K562 (cell line): ENCODE measurements around the gene RNF224.

Source experiments
- BHLHE40 ChIP-seq: IDR thresholded peaks from 2 replicates; pipeline ENCODE4 v1.6.1; 2011; ENCODE audit warnings: low read length, improper control_type of control experiment
- FOXP1 ChIP-seq: sonication (generic); formaldehyde crosslinking; IDR thresholded peaks from 2 replicates; pipeline ENCODE4 v1.8.0; 2022; ENCODE audit warnings: mild to moderate bottlenecking, missing genetic modification reagents
- HNRNPLL ChIP-seq: fragments of 200-400 bp; formaldehyde crosslinking; IDR thresholded peaks from 2 replicates; pipeline ENCODE4 v1.6.1; 2017; ENCODE audit warnings: low read length, low read depth, mild to moderate bottlenecking; ENCODE audit not compliant: poor library complexity, severe bottlenecking
- PHF20 ChIP-seq: fragments of 450-650 bp; IDR thresholded peaks from 2 replicates; pipeline ENCODE4 v1.6.1; 2018; ENCODE audit not compliant: partially characterized antibody
- POLR2AphosphoS2 ChIP-seq: IDR thresholded peaks from 2 replicates; pipeline ENCODE4 v1.6.1; 2012; ENCODE audit warnings: low read length, improper control_type of control experiment
- SP1 ChIP-seq: sonication (generic); formaldehyde crosslinking; IDR thresholded peaks from 2 replicates; pipeline ENCODE4 v1.8.1; 2022; ENCODE audit warnings: mild to moderate bottlenecking, missing genetic modification reagents
- TAF1 ChIP-seq: IDR thresholded peaks from 2 replicates; pipeline ENCODE4 v1.6.1; 2011; ENCODE audit warnings: mild to moderate bottlenecking, low read length, moderate library complexity; ENCODE audit not compliant: insufficient read depth, control insufficient read depth, severe bottlenecking; ENCODE audit errors: extremely low read depth
- WHSC1 ChIP-seq: IDR thresholded peaks from one replicate; pipeline ENCODE4 v1.6.1; 2012; ENCODE audit warnings: low read length, control low read depth, inconsistent platforms
- TF ChIP-seq, protein P1 (sequence below): fragments of 450-650 bp; formaldehyde crosslinking; IDR thresholded peaks from 2 replicates; pipeline ENCODE4 v1.4.0; 2020; ENCODE audit warnings: mild to moderate bottlenecking, moderate library complexity
- TF ChIP-seq, protein P2 (sequence below), 3 experiments: IDR thresholded peaks in 2 of 3; conservative IDR thresholded peaks in 1 of 3; 2 replicates each; pipeline ENCODE4 v1.5.1; 2011 to 2012; ENCODE audit warnings: low read length in 3 of 3, mild to moderate bottlenecking in 3 of 3, control low read depth in 2 of 3, improper control_type of control experiment in 1 of 3, inconsistent platforms in 1 of 3, low read depth in 1 of 3, mixed read lengths in 1 of 3, moderate library complexity in 1 of 3; ENCODE audit not compliant: insufficient read depth in 2 of 3

DNA sequence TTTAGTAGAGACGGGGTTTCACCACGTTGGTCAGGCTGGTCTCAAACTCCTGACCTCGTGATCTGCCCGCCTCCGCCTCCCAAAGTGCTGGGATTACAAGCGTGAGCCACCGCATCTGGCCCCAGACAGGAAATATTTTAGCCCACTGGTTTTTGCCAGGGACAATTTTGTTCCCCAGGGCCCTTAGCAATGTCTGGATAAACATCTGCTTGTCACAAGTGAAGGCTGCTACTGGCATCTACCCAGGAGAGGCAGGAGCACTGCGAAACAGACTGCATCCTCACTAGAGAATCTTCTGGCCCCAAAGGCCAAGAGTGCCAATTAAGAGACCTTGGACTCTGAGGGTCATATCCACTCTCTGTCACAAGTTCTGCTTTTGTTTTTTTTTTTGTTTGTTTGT is 24.3 kb upstream of the RNF224 start:
- TF ChIP-seq FOXP1 (no peak), TAF1 (no peak), BHLHE40 (no peak), PHF20 (no peak), SP1 (CRISPR knock-in tag) (no peak), HNRNPLL (no peak), WHSC1 (no peak), POLR2AphosphoS2 (no peak)
- TF ChIP-seq, protein P1, sequence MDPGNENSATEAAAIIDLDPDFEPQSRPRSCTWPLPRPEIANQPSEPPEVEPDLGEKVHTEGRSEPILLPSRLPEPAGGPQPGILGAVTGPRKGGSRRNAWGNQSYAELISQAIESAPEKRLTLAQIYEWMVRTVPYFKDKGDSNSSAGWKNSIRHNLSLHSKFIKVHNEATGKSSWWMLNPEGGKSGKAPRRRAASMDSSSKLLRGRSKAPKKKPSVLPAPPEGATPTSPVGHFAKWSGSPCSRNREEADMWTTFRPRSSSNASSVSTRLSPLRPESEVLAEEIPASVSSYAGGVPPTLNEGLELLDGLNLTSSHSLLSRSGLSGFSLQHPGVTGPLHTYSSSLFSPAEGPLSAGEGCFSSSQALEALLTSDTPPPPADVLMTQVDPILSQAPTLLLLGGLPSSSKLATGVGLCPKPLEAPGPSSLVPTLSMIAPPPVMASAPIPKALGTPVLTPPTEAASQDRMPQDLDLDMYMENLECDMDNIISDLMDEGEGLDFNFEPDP (CRISPR knock-in tag): no peak
- TF ChIP-seq, protein P2, sequence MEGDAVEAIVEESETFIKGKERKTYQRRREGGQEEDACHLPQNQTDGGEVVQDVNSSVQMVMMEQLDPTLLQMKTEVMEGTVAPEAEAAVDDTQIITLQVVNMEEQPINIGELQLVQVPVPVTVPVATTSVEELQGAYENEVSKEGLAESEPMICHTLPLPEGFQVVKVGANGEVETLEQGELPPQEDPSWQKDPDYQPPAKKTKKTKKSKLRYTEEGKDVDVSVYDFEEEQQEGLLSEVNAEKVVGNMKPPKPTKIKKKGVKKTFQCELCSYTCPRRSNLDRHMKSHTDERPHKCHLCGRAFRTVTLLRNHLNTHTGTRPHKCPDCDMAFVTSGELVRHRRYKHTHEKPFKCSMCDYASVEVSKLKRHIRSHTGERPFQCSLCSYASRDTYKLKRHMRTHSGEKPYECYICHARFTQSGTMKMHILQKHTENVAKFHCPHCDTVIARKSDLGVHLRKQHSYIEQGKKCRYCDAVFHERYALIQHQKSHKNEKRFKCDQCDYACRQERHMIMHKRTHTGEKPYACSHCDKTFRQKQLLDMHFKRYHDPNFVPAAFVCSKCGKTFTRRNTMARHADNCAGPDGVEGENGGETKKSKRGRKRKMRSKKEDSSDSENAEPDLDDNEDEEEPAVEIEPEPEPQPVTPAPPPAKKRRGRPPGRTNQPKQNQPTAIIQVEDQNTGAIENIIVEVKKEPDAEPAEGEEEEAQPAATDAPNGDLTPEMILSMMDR (IDR thresholded peaks at IDR 0.05 in 2 of 3, conservative IDR thresholded peaks at IDR 0.05 in 1 of 3; ENCODE audit: insufficient read depth in 2 of 3, low read depth in 1 of 3, low read length in 3 of 3): no peak
